D721Med (cell line): Measurements from ENCODE around the gene C2CD4D.

Experiments
- DNase-seq: peaks from one replicate; pipeline ENCODE4 v3.0.0; 2011; ENCODE audit warnings: low spot score; ENCODE audit not compliant: insufficient read length
- FAIRE-seq: peaks from 2 replicates; lab custom pipeline; 2011; peaks lifted over from hg19 to GRCh38; lab: Jason Lieb, UNC
- CTCF ChIP-seq: IDR thresholded peaks from 2 replicates; pipeline ENCODE4 v1.5.1; 2012; ENCODE audit warnings: mild to moderate bottlenecking, control low read depth; ENCODE audit not compliant: insufficient read depth; ENCODE audit errors: missing control alignments

Gene C2CD4D

GRCh38 chr1:151864411-151864810 lies 24.8 kb upstream of the C2CD4D start:
- no peak for FAIRE-seq
- TF ChIP-seq CTCF = no peak
- no peak for DNase-seq

GRCh38 chr1:151862604-151863003 lies 23.0 kb upstream of the C2CD4D start:
- DNase-seq = no peak
- FAIRE-seq = no peak
- TF ChIP-seq CTCF = no peak

- DNase-seq (no peak), FAIRE-seq (no peak)
- no peak for TF ChIP-seq CTCF
Measured at GRCh38 chr1:151860504-151861187, 21.0 kb upstream of the C2CD4D start.

- FAIRE-seq (no peak), DNase-seq (no peak)
- TF ChIP-seq CTCF = no peak
Measured at GRCh38 chr1:151859891-151860293, 20.3 kb upstream of the C2CD4D start.

GRCh38 chr1:151858886-151859665 lies 19.5 kb upstream of the C2CD4D start:
- TF ChIP-seq CTCF = no peak
- DNase-seq (no peak), FAIRE-seq (no peak)

GRCh38 chr1:151858030-151858746 lies 18.6 kb upstream of the C2CD4D start:
- DNase-seq (no peak), FAIRE-seq (no peak)
- no peak for TF ChIP-seq CTCF
